ENCODE data around the gene ASTL. TPM values are rescaled to one million over a fixed set of nuclear protein-coding genes. Genes with fewer than 3 reads are reported as not detected.

Gene ASTL
- total and polyA plus RNA-seq, 9 of the 15 experiments (the other 6 are each of a cell fraction or from before 2014, with no cell fraction given), result not detected

- WGBS (ENCODE audit: insufficient coverage, low coverage, missing lambda C conversion rate), result 2% methylated on average over 9 of the region's 9 CpGs
- Histone ChIP-seq H4K20me1 (replicated peaks; ENCODE audit: control insufficient read depth, insufficient read depth, low read length) (peaks cover 20% of the 10 kb centered on the region; the same call in 1 of the 2 replicates), H3K27me3 (ENCODE audit: control insufficient read depth in 2 of 2, insufficient read depth in 2 of 2, low read length in 2 of 2) (peaks cover 53 to 69% of the 10 kb centered on the region in 2 experiments), H3K9me1 (ENCODE audit: control insufficient read depth, insufficient read depth, low read length) (no peaks in the 10 kb centered on the region), H2AFZ (ENCODE audit: low read depth, low read length) (no peak overlapping the region), H3K27ac (ENCODE audit: extremely low read depth, low read depth, low read length) (no peak overlapping the region), H3K9me3 (replicated peaks; ENCODE audit: control insufficient read depth, insufficient read depth, low read depth, low read length) (no peaks in the 10 kb centered on the region), H3K4me2 (ENCODE audit: insufficient read depth, low read length) (no peak overlapping the region), H3K4me1 (replicated peaks in 1 of 2; ENCODE audit: control insufficient read depth in 2 of 2, insufficient read depth in 2 of 2, low read length in 2 of 2) (peaks cover 0 to 7% of the 10 kb centered on the region in 2 experiments; a peak in 2 of 5 replicates), H3K79me2 (ENCODE audit: control insufficient read depth, insufficient read depth, low read length) (no peaks in the 10 kb centered on the region), H3K4me3 (no peak overlapping the region), H3K9ac (ENCODE audit: insufficient read depth in 1 of 2, low read depth in 2 of 2, low read length in 2 of 2) (no peak overlapping the region), H3K36me3 (ENCODE audit: control insufficient read depth, insufficient read depth, low read length) (no peaks in the 10 kb centered on the region)
- ChIA-PET POLR2A (interaction anchor here (0.6 kb wide), 1 partner anchor 36 kb away, joined by 4 read pairs; no protein-coding TSS in a partner anchor), CTCF (ENCODE audit: low intra/inter-chr PET ratio) (no interaction called here)
- no peak for ATAC-seq
- no peak for DNase-seq (ENCODE audit: extremely low read depth in 1 of 4, low spot score in 3 of 4)
- no peak for FAIRE-seq
- in situ Hi-C loops (cut with MboI) (no loop called here), intact Hi-C loops (cut with micrococcal nuclease) (no loop called here)
- no TSS peak for BruUV-seq (replicated peaks)
- TF ChIP-seq RBM17 (IDR thresholded peaks at IDR 0.05; ENCODE audit: borderline replicate concordance, low read depth, low read length) (no peak), HDAC8 (tag; IDR thresholded peaks at IDR 0.05) (no peak), SAP30 (IDR thresholded peaks at IDR 0.05; ENCODE audit: borderline replicate concordance, insufficient read depth, low read depth, low read length, poor library complexity, severe bottlenecking) (no peak), ZNF12 (CRISPR knock-in tag; IDR thresholded peaks at IDR 0.05) (no peak), ZBTB8A (IDR thresholded peaks at IDR 0.05; ENCODE audit: partially characterized antibody) (no peak), ZNF217 (CRISPR knock-in tag; IDR thresholded peaks at IDR 0.05) (no peak), MTA1 (IDR thresholded peaks at IDR 0.05; ENCODE audit: borderline replicate concordance) (no peak), MCM2 (IDR thresholded peaks at IDR 0.05; ENCODE audit: low read depth) (no peak), MEF2D (tag; conservative IDR thresholded peaks at IDR 0.05; ENCODE audit: low read depth) (no peak), ZNF184 (CRISPR knock-in tag; IDR thresholded peaks at IDR 0.05) (no peak), SMAD1 (IDR thresholded peaks at IDR 0.05; ENCODE audit: low read depth, low read length, partially characterized antibody) (no peak), ZBTB49 (CRISPR knock-in tag; IDR thresholded peaks at IDR 0.05; ENCODE audit: borderline replicate concordance) (no peak)
Measured at GRCh38 chr2:96135171-96135570, 3.1 kb downstream of the ASTL start.
